WTC11 (cell line): ENCODE measurements around the gene DROSHA. TPM values are rescaled to one million over a fixed set of nuclear protein-coding genes. Genes with fewer than 3 reads are reported as not detected.

ENCODE experiments used
- ATAC-seq: fragments of 200-7000 bp; cut with Tn5 transposase; 2 replicates; pipeline ENCODE4 v1.10.0; 2021; ENCODE audit warnings: mild to moderate bottlenecking, moderate library complexity
- CTCF ChIA-PET: fragments of 300-600 bp; sonication (Branson Sonifier 250); formaldehyde crosslinking; loops from one replicate; lab custom pipeline; 2021; ENCODE audit warnings: antibody characterized with exemption; lab: Charles Lee
- POLR2A ChIA-PET: fragments of 350-600 bp; sonication (Branson Sonifier 250); formaldehyde crosslinking; loops from one replicate; lab custom pipeline; 2021; ENCODE audit warnings: antibody characterized with exemption; lab: Charles Lee
- DNase-seq: peaks from one replicate; pipeline ENCODE4 v3.0.0; 2021; ENCODE audit warnings: low spot score
- H3K27ac Mint-ChIP-seq: 2 replicates; pipeline ENCODE4 v1.8.0; 2021; ENCODE audit warnings: mixed read lengths
- H3K27me3 Mint-ChIP-seq: 2 replicates; pipeline ENCODE4 v1.8.0; 2021; ENCODE audit warnings: low read depth, mild to moderate bottlenecking, moderate library complexity, mixed read lengths
- H3K36me3 Mint-ChIP-seq: 2 replicates; pipeline ENCODE4 v1.8.0; 2021; ENCODE audit warnings: mixed read lengths
- H3K4me1 Mint-ChIP-seq: 2 replicates; pipeline ENCODE4 v1.8.0; 2022; ENCODE audit warnings: mixed read lengths
- H3K4me3 Mint-ChIP-seq: 2 replicates; pipeline ENCODE4 v1.8.0; 2021; ENCODE audit warnings: mild to moderate bottlenecking, moderate library complexity, mixed read lengths
- H3K9me3 Mint-ChIP-seq: 2 replicates; pipeline ENCODE4 v1.8.0; 2021; ENCODE audit warnings: mixed read lengths
- ATF1 ChIP-seq: sonication (generic); formaldehyde crosslinking; IDR thresholded peaks from 2 replicates; pipeline ENCODE4 v1.8.1; 2023; ENCODE audit warnings: mild to moderate bottlenecking, moderate library complexity, missing genetic modification reagents
- ELF4 ChIP-seq: sonication (generic); formaldehyde crosslinking; IDR thresholded peaks from 2 replicates; pipeline ENCODE4 v1.8.1; 2022; ENCODE audit warnings: low read depth, mild to moderate bottlenecking, moderate library complexity, missing genetic modification reagents
- ESRRA ChIP-seq: sonication (generic); formaldehyde crosslinking; IDR thresholded peaks from 2 replicates; pipeline ENCODE4 v1.8.1; 2022; ENCODE audit warnings: mild to moderate bottlenecking, missing genetic modification reagents, borderline replicate concordance
- ETV6 ChIP-seq: sonication (generic); formaldehyde crosslinking; IDR thresholded peaks from 2 replicates; pipeline ENCODE4 v1.8.1; 2022; ENCODE audit warnings: mild to moderate bottlenecking, missing genetic modification reagents
- FOXK1 ChIP-seq: sonication (generic); formaldehyde crosslinking; IDR thresholded peaks from 2 replicates; pipeline ENCODE4 v1.8.0; 2022; ENCODE audit warnings: mild to moderate bottlenecking, moderate library complexity, missing genetic modification reagents
- OVOL2 ChIP-seq: fragments of 250-450 bp; sonication (Bioruptor Pico); IDR thresholded peaks from 2 replicates; pipeline ENCODE4 v1.9.0; 2021; ENCODE audit warnings: mild to moderate bottlenecking, borderline replicate concordance
- RORB ChIP-seq: fragments of 250-450 bp; sonication (Bioruptor Pico); IDR thresholded peaks from 2 replicates; pipeline ENCODE4 v1.9.0; 2021; ENCODE audit warnings: mild to moderate bottlenecking
- SMAD4 ChIP-seq: sonication (generic); formaldehyde crosslinking; IDR thresholded peaks from 2 replicates; pipeline ENCODE4 v1.8.0; 2022; ENCODE audit warnings: mild to moderate bottlenecking, missing genetic modification reagents
- SP1 ChIP-seq: sonication (generic); formaldehyde crosslinking; conservative IDR thresholded peaks from 2 replicates; pipeline ENCODE4 v1.8.1; 2022; ENCODE audit warnings: missing genetic modification reagents
- TEAD4 ChIP-seq: sonication (generic); formaldehyde crosslinking; IDR thresholded peaks from 2 replicates; pipeline ENCODE4 v1.8.0; 2022; ENCODE audit warnings: mild to moderate bottlenecking, missing genetic modification reagents
- ZNF219 ChIP-seq: sonication (generic); formaldehyde crosslinking; IDR thresholded peaks from 2 replicates; pipeline ENCODE4 v1.8.0; 2023; ENCODE audit warnings: missing genetic modification reagents, mild to moderate bottlenecking, borderline replicate concordance
- ZNF232 ChIP-seq: sonication (generic); formaldehyde crosslinking; IDR thresholded peaks from 2 replicates; pipeline ENCODE4 v1.8.0; 2022; ENCODE audit warnings: mild to moderate bottlenecking, missing genetic modification reagents
- total RNA-seq: library from RNA; stranded (reverse); gene quantifications from 3 replicates; pipeline ENCODE4 v1.2.3, GENCODE V29; 2021
- TF ChIP-seq, protein P1 (sequence below): sonication (generic); formaldehyde crosslinking; conservative IDR thresholded peaks from 2 replicates; pipeline ENCODE4 v1.8.1; 2022; ENCODE audit warnings: mild to moderate bottlenecking, missing genetic modification reagents
- TF ChIP-seq, protein P2 (sequence below): sonication (generic); formaldehyde crosslinking; IDR thresholded peaks from 2 replicates; pipeline ENCODE4 v1.8.1; 2023; ENCODE audit warnings: mild to moderate bottlenecking, moderate library complexity, missing genetic modification reagents
- TF ChIP-seq, protein P3 (sequence below): fragments of 200-600 bp; IDR thresholded peaks from 2 replicates; pipeline ENCODE4 v1.8.0; 2022; ENCODE audit warnings: antibody characterized with exemption
- TF ChIP-seq, protein P4 (sequence below): fragments of 250-450 bp; sonication (Bioruptor Pico); IDR thresholded peaks from 2 replicates; pipeline ENCODE4 v1.9.0; 2021; ENCODE audit warnings: mild to moderate bottlenecking, borderline replicate concordance
- TF ChIP-seq, protein P5 (sequence below): sonication (generic); formaldehyde crosslinking; IDR thresholded peaks from 2 replicates; pipeline ENCODE4 v1.8.0; 2022; ENCODE audit warnings: mild to moderate bottlenecking, missing genetic modification reagents
- TF ChIP-seq, protein P6 (sequence below): sonication (generic); formaldehyde crosslinking; IDR thresholded peaks from 2 replicates; pipeline ENCODE4 v1.8.0; 2023; ENCODE audit warnings: mild to moderate bottlenecking, missing genetic modification reagents
- TF ChIP-seq, protein P7 (sequence below): fragments of 250-450 bp; sonication (Bioruptor Pico); IDR thresholded peaks from 2 replicates; pipeline ENCODE4 v1.9.0; 2021; ENCODE audit warnings: moderate library complexity, mild to moderate bottlenecking, inconsistent platforms, borderline replicate concordance
- TF ChIP-seq, protein P8 (sequence below): sonication (generic); formaldehyde crosslinking; IDR thresholded peaks from 2 replicates; pipeline ENCODE4 v1.8.0; 2023; ENCODE audit warnings: missing genetic modification reagents

The DROSHA gene
- total RNA-seq, 1 experiment from 2014 or later: 125 TPM

DNA sequence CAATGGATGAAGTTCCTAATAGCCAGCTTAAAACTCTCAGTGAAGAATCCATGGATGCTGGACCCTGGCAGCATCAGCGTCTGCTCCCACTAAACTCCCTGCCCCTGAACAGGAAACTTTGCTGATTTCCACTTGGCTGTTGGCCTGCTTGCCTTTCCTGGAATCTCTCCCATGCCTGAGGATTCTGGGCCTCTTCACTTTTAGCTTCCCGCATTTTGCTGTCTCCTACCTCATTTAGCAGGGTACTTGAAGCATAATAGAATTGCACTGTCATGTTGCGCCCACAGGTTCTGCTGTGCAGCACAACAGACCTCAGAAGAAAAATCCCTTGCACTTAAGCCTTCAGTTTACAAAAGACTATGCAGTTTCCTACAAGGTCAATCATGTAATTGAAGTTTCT is 127.6 kb downstream of the DROSHA start (continued):
- TF ChIP-seq, protein P1, sequence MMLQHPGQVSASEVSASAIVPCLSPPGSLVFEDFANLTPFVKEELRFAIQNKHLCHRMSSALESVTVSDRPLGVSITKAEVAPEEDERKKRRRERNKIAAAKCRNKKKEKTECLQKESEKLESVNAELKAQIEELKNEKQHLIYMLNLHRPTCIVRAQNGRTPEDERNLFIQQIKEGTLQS: no peak
- TF ChIP-seq, protein P2, sequence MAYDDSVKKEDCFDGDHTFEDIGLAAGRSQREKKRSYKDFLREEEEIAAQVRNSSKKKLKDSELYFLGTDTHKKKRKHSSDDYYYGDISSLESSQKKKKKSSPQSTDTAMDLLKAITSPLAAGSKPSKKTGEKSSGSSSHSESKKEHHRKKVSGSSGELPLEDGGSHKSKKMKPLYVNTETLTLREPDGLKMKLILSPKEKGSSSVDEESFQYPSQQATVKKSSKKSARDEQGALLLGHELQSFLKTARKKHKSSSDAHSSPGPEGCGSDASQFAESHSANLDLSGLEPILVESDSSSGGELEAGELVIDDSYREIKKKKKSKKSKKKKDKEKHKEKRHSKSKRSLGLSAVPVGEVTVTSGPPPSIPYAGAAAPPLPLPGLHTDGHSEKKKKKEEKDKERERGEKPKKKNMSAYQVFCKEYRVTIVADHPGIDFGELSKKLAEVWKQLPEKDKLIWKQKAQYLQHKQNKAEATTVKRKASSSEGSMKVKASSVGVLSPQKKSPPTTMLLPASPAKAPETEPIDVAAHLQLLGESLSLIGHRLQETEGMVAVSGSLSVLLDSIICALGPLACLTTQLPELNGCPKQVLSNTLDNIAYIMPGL (CRISPR knock-in tag): no peak
- TF ChIP-seq, protein P3, sequence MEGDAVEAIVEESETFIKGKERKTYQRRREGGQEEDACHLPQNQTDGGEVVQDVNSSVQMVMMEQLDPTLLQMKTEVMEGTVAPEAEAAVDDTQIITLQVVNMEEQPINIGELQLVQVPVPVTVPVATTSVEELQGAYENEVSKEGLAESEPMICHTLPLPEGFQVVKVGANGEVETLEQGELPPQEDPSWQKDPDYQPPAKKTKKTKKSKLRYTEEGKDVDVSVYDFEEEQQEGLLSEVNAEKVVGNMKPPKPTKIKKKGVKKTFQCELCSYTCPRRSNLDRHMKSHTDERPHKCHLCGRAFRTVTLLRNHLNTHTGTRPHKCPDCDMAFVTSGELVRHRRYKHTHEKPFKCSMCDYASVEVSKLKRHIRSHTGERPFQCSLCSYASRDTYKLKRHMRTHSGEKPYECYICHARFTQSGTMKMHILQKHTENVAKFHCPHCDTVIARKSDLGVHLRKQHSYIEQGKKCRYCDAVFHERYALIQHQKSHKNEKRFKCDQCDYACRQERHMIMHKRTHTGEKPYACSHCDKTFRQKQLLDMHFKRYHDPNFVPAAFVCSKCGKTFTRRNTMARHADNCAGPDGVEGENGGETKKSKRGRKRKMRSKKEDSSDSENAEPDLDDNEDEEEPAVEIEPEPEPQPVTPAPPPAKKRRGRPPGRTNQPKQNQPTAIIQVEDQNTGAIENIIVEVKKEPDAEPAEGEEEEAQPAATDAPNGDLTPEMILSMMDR: no peak
- no peak for TF ChIP-seq ATF1 (CRISPR knock-in tag)
- no peak for TF ChIP-seq SMAD4
- TF ChIP-seq, protein P4, sequence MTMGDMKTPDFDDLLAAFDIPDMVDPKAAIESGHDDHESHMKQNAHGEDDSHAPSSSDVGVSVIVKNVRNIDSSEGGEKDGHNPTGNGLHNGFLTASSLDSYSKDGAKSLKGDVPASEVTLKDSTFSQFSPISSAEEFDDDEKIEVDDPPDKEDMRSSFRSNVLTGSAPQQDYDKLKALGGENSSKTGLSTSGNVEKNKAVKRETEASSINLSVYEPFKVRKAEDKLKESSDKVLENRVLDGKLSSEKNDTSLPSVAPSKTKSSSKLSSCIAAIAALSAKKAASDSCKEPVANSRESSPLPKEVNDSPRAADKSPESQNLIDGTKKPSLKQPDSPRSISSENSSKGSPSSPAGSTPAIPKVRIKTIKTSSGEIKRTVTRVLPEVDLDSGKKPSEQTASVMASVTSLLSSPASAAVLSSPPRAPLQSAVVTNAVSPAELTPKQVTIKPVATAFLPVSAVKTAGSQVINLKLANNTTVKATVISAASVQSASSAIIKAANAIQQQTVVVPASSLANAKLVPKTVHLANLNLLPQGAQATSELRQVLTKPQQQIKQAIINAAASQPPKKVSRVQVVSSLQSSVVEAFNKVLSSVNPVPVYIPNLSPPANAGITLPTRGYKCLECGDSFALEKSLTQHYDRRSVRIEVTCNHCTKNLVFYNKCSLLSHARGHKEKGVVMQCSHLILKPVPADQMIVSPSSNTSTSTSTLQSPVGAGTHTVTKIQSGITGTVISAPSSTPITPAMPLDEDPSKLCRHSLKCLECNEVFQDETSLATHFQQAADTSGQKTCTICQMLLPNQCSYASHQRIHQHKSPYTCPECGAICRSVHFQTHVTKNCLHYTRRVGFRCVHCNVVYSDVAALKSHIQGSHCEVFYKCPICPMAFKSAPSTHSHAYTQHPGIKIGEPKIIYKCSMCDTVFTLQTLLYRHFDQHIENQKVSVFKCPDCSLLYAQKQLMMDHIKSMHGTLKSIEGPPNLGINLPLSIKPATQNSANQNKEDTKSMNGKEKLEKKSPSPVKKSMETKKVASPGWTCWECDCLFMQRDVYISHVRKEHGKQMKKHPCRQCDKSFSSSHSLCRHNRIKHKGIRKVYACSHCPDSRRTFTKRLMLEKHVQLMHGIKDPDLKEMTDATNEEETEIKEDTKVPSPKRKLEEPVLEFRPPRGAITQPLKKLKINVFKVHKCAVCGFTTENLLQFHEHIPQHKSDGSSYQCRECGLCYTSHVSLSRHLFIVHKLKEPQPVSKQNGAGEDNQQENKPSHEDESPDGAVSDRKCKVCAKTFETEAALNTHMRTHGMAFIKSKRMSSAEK: no peak
- TF ChIP-seq, protein P5, sequence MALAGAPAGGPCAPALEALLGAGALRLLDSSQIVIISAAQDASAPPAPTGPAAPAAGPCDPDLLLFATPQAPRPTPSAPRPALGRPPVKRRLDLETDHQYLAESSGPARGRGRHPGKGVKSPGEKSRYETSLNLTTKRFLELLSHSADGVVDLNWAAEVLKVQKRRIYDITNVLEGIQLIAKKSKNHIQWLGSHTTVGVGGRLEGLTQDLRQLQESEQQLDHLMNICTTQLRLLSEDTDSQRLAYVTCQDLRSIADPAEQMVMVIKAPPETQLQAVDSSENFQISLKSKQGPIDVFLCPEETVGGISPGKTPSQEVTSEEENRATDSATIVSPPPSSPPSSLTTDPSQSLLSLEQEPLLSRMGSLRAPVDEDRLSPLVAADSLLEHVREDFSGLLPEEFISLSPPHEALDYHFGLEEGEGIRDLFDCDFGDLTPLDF (CRISPR knock-in tag): no peak
- no peak for TF ChIP-seq ETV6 (CRISPR knock-in tag)

DNA sequence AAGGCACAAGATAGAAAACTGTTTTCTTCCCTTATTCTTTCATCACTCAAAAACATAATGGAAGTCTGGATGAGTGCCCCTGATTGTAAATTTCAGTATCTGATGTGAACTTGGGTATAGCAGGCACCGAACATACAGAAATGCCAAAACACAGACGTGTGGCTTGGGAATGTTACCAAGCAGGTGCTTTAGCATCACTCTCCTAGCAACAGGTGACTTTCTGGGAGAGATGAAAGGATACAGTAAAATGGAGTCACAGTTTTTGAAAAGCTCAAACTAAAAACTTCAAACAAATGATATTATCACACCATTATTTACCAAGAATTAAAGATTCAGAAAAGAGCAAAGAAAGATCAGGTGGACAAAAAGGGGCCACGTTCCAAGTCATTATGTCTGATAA is 130.2 kb downstream of the DROSHA start:
- ChIA-PET CTCF (no interaction called here), POLR2A (no interaction called here)
- Mint-ChIP-seq H3K27ac (no peak overlapping the region), H3K9me3 (no peaks in the 10 kb centered on the region), H3K4me3 (no peak overlapping the region), H3K27me3 (no peaks in the 10 kb centered on the region), H3K36me3 (peaks cover 22% of the 10 kb centered on the region), H3K4me1 (peaks cover 17% of the 10 kb centered on the region)
- ATAC-seq: no peak
- TF ChIP-seq, protein P6, sequence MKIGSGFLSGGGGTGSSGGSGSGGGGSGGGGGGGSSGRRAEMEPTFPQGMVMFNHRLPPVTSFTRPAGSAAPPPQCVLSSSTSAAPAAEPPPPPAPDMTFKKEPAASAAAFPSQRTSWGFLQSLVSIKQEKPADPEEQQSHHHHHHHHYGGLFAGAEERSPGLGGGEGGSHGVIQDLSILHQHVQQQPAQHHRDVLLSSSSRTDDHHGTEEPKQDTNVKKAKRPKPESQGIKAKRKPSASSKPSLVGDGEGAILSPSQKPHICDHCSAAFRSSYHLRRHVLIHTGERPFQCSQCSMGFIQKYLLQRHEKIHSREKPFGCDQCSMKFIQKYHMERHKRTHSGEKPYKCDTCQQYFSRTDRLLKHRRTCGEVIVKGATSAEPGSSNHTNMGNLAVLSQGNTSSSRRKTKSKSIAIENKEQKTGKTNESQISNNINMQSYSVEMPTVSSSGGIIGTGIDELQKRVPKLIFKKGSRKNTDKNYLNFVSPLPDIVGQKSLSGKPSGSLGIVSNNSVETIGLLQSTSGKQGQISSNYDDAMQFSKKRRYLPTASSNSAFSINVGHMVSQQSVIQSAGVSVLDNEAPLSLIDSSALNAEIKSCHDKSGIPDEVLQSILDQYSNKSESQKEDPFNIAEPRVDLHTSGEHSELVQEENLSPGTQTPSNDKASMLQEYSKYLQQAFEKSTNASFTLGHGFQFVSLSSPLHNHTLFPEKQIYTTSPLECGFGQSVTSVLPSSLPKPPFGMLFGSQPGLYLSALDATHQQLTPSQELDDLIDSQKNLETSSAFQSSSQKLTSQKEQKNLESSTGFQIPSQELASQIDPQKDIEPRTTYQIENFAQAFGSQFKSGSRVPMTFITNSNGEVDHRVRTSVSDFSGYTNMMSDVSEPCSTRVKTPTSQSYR (CRISPR knock-in tag): no peak
- TF ChIP-seq TEAD4 (CRISPR knock-in tag) (no peak), ELF4 (CRISPR knock-in tag) (no peak), SP1 (CRISPR knock-in tag) (no peak), ESRRA (no peak), OVOL2 (CRISPR knock-in tag) (no peak), RORB (CRISPR knock-in tag) (no peak), FOXK1 (CRISPR knock-in tag) (no peak), ZNF219 (no peak), ZNF232 (no peak)
- TF ChIP-seq, protein P7, sequence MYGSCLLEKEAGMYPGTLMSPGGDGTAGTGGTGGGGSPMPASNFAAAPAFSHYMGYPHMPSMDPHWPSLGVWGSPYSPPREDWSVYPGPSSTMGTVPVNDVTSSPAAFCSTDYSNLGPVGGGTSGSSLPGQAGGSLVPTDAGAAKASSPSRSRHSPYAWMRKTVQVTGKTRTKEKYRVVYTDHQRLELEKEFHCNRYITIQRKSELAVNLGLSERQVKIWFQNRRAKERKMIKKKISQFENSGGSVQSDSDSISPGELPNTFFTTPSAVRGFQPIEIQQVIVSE (CRISPR knock-in tag): no peak
- TF ChIP-seq, protein P8, sequence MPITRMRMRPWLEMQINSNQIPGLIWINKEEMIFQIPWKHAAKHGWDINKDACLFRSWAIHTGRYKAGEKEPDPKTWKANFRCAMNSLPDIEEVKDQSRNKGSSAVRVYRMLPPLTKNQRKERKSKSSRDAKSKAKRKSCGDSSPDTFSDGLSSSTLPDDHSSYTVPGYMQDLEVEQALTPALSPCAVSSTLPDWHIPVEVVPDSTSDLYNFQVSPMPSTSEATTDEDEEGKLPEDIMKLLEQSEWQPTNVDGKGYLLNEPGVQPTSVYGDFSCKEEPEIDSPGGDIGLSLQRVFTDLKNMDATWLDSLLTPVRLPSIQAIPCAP (CRISPR knock-in tag): no peak
- no peak for DNase-seq
